Skeletal muscle tissue (tissue), 4 donors: ENCODE results near the gene ANKRD33B. TPM values are rescaled to one million over a fixed set of nuclear protein-coding genes. Genes with fewer than 3 reads are reported as not detected.

Experiments
- H3K27ac ChIP-seq: one replicate; pipeline ENCODE4 v1.7.0; 2013; ENCODE audit warnings: mild to moderate bottlenecking, low read depth, low read length, inconsistent platforms
- H3K27me3 ChIP-seq, 3 donors: one replicate each; pipeline ENCODE4 v1.7.0; 2013; ENCODE audit warnings: low read length in 3 of 3; ENCODE audit not compliant: control insufficient read depth in 3 of 3, insufficient read depth in 3 of 3
- H3K36me3 ChIP-seq, 3 donors: one replicate each; pipeline ENCODE4 v1.7.0; 2013; ENCODE audit warnings: low read length in 3 of 3; ENCODE audit not compliant: control insufficient read depth in 3 of 3, insufficient read depth in 3 of 3
- H3K4me1 ChIP-seq, 3 donors: one replicate each; pipeline ENCODE4 v1.7.0; 2013; ENCODE audit warnings: low read length in 3 of 3, mild to moderate bottlenecking in 3 of 3; ENCODE audit not compliant: control insufficient read depth in 3 of 3, insufficient read depth in 3 of 3
- H3K4me3 ChIP-seq, 3 donors: one replicate each; pipeline ENCODE4 v1.7.0; 2013; ENCODE audit warnings: low read length in 3 of 3
- H3K9ac ChIP-seq, 3 donors: one replicate each; pipeline ENCODE4 v1.7.0; 2013; ENCODE audit warnings: low read length in 3 of 3, mild to moderate bottlenecking in 3 of 3, moderate library complexity in 2 of 3, low read depth in 1 of 3
- H3K9me3 ChIP-seq, 3 donors: one replicate each; pipeline ENCODE4 v1.7.0; 2013; ENCODE audit warnings: low read length in 3 of 3; ENCODE audit not compliant: control insufficient read depth in 3 of 3
- total RNA-seq: library from RNA; depleted of rRNA; stranded (reverse); fragments of >200 nt; gene quantifications from one replicate; pipeline ENCODE4 v1.2.3, GENCODE V29; 2014
- donor health status: Osteomylitis.

Gene ANKRD33B
- total RNA-seq, 1 donor from 2014 or later: 2.6 TPM

- Histone ChIP-seq H3K9ac (no peak overlapping the region), H3K9me3 (no peaks in the 10 kb centered on the region), H3K4me3 (no peak overlapping the region), H3K36me3 (no peaks in the 10 kb centered on the region), H3K27me3 (no peaks in the 10 kb centered on the region), H3K4me1 (peaks cover 14 to 29% (median 20%) of the 10 kb centered on the region in 3 donors), H3K27ac (no peak overlapping the region)
These were observed 27.3 kb downstream of the ANKRD33B start for GRCh38 chr5:10591159-10591558.

GRCh38 chr5:10591966-10592365, 28.1 kb downstream of the ANKRD33B start:
- no peaks in the 10 kb centered on the region for H3K27me3 ChIP-seq
- H3K9ac ChIP-seq: no peak overlapping the region
- no peak overlapping the region for H3K27ac ChIP-seq
- H3K4me1 ChIP-seq: peaks cover 15 to 28% (median 22%) of the 10 kb centered on the region in 3 donors
- H3K36me3 ChIP-seq: no peaks in the 10 kb centered on the region
- no peak overlapping the region for H3K4me3 ChIP-seq
- H3K9me3 ChIP-seq: no peaks in the 10 kb centered on the region

DNA sequence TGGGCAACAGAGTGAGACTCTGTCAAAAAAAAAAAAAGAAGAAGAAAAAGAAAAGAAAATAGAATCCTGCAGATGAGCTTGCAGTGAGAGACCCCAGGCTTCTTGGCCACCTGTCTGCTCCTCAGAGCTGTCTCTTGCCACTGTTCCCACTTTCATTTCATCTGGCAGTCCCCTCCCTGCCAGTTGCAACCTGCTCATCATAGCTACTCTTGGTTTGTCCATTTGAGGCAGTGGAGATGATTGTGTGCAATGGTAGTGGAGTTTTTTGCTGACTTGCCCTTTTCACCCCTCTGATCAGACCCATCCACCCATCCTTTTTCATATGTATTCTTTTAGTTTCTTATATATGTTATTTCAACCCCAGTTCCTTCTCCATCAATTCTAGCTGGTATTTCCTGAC, 28.7 kb downstream of the ANKRD33B start:
- peaks cover 15 to 28% (median 22%) of the 10 kb centered on the region in 3 donors for H3K4me1 ChIP-seq
- no peaks in the 10 kb centered on the region for H3K27me3 ChIP-seq
- H3K9me3 ChIP-seq: no peaks in the 10 kb centered on the region
- no peak overlapping the region for H3K4me3 ChIP-seq
- no peaks in the 10 kb centered on the region for H3K36me3 ChIP-seq
- H3K27ac ChIP-seq: no peak overlapping the region
- H3K9ac ChIP-seq: no peak overlapping the region

DNA sequence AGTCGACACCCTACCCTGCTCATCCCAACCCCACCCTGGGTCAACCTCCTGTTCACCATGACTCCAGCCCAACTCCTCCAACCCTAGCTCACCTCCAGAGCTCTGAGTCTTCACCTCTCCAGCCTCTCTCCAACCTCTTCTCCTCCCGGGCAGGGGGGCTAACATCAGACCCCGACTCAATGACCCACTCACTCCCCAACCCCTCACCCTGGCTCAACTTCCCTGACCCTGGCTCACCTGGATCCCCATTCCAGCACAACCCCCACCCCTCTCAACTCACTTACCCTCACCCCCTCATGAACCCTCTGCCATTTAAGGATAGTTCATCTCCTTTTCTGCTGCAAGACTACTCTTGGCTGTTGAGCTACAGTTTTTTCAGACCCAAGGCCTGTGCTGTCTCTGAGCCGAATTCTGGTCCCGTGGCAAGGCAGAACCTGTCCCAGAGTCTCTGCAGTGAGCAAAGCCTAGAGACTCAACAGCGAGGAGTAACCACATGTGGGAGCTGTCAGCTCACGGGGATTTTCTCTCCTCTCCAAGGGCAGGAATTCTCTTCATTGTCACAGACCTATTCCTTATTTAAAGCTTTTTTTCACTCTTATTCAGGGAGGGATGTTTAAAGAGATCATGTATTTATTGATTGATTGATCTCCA, 29.8 kb downstream of the ANKRD33B start:
- Histone ChIP-seq H3K27me3 (no peaks in the 10 kb centered on the region), H3K4me3 (no peak overlapping the region), H3K27ac (no peak overlapping the region), H3K9ac (no peak overlapping the region), H3K4me1 (peaks cover 15 to 28% (median 21%) of the 10 kb centered on the region in 3 donors), H3K36me3 (no peaks in the 10 kb centered on the region), H3K9me3 (no peaks in the 10 kb centered on the region)

- Histone ChIP-seq H3K4me3 (peak overlapping the region in 1 of 3 donors; percentile 64), H3K36me3 (no peaks in the 10 kb centered on the region), H3K9me3 (no peaks in the 10 kb centered on the region), H3K4me1 (peaks cover 15 to 28% (median 19%) of the 10 kb centered on the region in 3 donors), H3K27me3 (no peaks in the 10 kb centered on the region), H3K9ac (peak overlapping the region in 2 of 3 donors; percentile 45 to 70), H3K27ac (peak overlapping the region; percentile 80)
These were observed 30.8 kb downstream of the ANKRD33B start for GRCh38 chr5:10594591-10595210.

- peaks cover 15 to 32% (median 19%) of the 10 kb centered on the region in 3 donors for H3K4me1 ChIP-seq
- peak overlapping the region; percentile 45 to 64 (median 52) for H3K4me3 ChIP-seq
- H3K27me3 ChIP-seq: no peaks in the 10 kb centered on the region
- no peaks in the 10 kb centered on the region for H3K9me3 ChIP-seq
- H3K27ac ChIP-seq: peak overlapping the region; percentile 80
- H3K9ac ChIP-seq: peak overlapping the region; percentile 28 to 70 (median 45)
- H3K36me3 ChIP-seq: no peaks in the 10 kb centered on the region
These were observed 31.4 kb downstream of the ANKRD33B start for GRCh38 chr5:10595293-10595671.

- H3K9ac ChIP-seq: peak overlapping the region; percentile 28 to 70 (median 45)
- H3K4me3 ChIP-seq: peak overlapping the region; percentile 45 to 64 (median 52)
- H3K9me3 ChIP-seq: no peaks in the 10 kb centered on the region
- H3K36me3 ChIP-seq: no peaks in the 10 kb centered on the region
- no peaks in the 10 kb centered on the region for H3K27me3 ChIP-seq
- peaks cover 19 to 34% (median 20%) of the 10 kb centered on the region in 3 donors for H3K4me1 ChIP-seq
- H3K27ac ChIP-seq: peak overlapping the region; percentile 80
These were observed 31.9 kb downstream of the ANKRD33B start for GRCh38 chr5:10595672-10596309.

GRCh38 chr5:10596310-10596703, 32.4 kb downstream of the ANKRD33B start:
- H3K27me3 ChIP-seq: no peaks in the 10 kb centered on the region
- H3K27ac ChIP-seq: peak overlapping the region; percentile 80
- no peaks in the 10 kb centered on the region for H3K36me3 ChIP-seq
- H3K4me3 ChIP-seq: peak overlapping the region; percentile 45 to 64 (median 52)
- H3K9me3 ChIP-seq: no peaks in the 10 kb centered on the region
- peaks cover 23 to 40% (median 25%) of the 10 kb centered on the region in 3 donors for H3K4me1 ChIP-seq
- H3K9ac ChIP-seq: peak overlapping the region in 1 of 3 donors; percentile 70

DNA sequence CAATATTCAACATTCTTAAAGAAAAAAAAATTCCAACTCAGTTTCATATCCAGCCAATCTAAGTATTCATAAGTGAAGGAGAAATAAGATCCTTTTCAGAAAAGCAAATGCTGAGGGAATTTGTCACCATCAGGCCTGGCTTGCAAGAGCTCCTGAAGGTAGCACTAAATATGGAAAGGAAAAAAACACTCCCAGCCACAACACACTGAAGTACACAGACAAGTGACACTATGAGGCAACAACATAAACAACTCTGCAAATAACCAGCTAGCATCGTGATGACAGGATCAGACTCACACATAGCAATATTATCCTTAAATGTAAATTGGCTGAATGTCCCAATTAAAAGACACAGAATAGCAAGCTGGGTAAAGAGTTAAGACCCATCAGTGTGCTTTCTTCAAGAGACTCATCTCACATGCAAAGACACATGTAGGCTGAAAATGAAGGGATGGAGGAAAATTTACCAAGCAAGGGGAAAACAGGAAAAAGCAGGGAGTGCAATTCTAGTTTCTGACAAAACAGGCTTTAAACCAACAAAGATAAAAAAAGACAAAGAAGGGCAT, 33.1 kb downstream of the ANKRD33B start:
- H3K27ac ChIP-seq: peak overlapping the region; percentile 80
- H3K4me3 ChIP-seq: no peak overlapping the region
- peaks cover 29 to 46% (median 32%) of the 10 kb centered on the region in 3 donors for H3K4me1 ChIP-seq
- H3K9ac ChIP-seq: no peak overlapping the region
- H3K36me3 ChIP-seq: no peaks in the 10 kb centered on the region
- H3K9me3 ChIP-seq: no peaks in the 10 kb centered on the region
- no peaks in the 10 kb centered on the region for H3K27me3 ChIP-seq
